Retinal pigment epithelial cell (primary cell): ENCODE results near the gene PRPS1L1.

Source experiments
- DNase-seq: peaks from one replicate; pipeline ENCODE4 v3.0.0-alpha.2; 2010; ENCODE audit warnings: low read depth
- H3K4me3 ChIP-seq: 2 replicates; pipeline ENCODE4 v1.5.1; 2011; ENCODE audit warnings: mild to moderate bottlenecking, low read length, control low read depth, moderate library complexity
- TF ChIP-seq, protein P1 (sequence below): conservative IDR thresholded peaks from 2 replicates; pipeline ENCODE4 v1.5.1; 2011; ENCODE audit warnings: low read depth, low read length, control low read depth, inconsistent platforms

PRPS1L1 gene

DNA sequence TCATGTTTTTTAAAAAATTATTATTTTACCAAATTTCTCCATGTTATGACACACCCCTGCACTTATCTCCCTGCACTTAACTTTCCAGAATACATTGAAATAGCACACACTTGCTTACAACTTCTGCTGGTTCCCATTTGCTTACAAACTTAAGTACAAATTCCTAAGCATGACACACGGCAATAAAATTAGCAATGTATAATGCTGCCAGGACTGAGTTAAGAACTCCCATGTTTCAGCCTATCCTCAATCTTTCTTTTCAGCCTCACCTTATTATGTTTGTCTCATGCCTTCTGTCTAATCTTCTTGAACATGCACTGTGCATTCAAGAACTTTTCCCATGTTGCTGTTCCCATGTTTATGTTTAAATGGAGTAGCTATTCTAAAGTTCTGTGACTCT, 40.8 kb downstream of the PRPS1L1 start:
- H3K4me3 ChIP-seq: no peak overlapping the region
- TF ChIP-seq, protein P1, sequence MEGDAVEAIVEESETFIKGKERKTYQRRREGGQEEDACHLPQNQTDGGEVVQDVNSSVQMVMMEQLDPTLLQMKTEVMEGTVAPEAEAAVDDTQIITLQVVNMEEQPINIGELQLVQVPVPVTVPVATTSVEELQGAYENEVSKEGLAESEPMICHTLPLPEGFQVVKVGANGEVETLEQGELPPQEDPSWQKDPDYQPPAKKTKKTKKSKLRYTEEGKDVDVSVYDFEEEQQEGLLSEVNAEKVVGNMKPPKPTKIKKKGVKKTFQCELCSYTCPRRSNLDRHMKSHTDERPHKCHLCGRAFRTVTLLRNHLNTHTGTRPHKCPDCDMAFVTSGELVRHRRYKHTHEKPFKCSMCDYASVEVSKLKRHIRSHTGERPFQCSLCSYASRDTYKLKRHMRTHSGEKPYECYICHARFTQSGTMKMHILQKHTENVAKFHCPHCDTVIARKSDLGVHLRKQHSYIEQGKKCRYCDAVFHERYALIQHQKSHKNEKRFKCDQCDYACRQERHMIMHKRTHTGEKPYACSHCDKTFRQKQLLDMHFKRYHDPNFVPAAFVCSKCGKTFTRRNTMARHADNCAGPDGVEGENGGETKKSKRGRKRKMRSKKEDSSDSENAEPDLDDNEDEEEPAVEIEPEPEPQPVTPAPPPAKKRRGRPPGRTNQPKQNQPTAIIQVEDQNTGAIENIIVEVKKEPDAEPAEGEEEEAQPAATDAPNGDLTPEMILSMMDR: no peak
- DNase-seq: peak; percentile 92

DNA sequence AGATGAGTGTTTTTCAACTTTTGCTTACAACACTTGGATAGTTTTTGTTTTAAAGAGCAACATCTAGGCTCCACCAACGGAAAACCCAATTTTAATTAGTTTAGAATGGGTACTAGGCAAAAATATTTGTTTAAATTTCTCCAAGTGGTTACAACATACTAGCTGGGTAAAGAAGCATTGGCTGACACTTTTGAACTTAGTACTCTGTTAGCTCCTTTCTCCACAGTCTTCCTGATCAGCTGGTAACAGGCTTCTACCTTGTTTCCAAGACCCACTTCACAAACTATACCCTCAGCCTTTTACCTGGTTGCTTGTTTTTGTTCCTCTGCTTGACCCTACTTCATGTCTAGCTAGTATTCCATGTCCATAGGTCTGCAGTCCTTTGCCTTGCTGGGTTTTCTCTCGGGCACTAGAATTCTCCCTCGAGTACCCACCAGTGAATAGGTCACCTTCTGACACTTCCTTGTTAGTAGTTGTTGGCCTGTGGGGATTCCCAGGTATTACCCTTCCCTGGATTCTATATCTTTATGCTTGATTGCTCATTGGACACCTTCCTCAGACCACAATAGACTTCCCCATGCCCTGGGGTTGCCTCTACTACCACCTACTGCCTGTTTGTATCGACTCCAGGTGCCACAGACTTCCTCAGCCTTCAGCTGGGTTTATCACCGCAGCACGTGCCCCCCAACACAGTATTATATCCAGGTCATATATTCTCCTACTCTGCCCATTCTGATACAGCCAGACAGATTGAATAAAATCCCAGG, 42.0 kb downstream of the PRPS1L1 start:
- TF ChIP-seq, protein P1: no peak
- DNase-seq: no peak
- H3K4me3 ChIP-seq: no peak overlapping the region

DNA sequence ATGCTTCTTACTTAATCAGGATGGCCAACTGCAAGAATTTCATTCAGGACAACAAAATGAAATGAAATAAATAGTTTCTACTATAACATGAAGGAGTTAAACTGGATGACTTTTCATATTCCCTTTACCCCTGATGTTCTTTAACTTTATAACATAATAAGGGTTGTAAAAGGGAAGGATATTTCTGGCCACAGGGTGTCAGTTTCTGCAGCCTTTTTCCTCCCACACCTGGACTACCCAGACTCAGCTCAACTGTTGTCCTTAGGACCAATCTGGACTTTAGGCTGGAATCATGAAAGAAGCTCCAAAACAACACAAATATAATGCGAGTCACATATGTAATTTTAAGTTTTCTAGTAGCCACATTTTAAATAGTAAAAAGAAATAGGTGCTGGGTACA, 43.4 kb downstream of the PRPS1L1 start:
- no peak overlapping the region for H3K4me3 ChIP-seq
- TF ChIP-seq, protein P1: no peak

DNA sequence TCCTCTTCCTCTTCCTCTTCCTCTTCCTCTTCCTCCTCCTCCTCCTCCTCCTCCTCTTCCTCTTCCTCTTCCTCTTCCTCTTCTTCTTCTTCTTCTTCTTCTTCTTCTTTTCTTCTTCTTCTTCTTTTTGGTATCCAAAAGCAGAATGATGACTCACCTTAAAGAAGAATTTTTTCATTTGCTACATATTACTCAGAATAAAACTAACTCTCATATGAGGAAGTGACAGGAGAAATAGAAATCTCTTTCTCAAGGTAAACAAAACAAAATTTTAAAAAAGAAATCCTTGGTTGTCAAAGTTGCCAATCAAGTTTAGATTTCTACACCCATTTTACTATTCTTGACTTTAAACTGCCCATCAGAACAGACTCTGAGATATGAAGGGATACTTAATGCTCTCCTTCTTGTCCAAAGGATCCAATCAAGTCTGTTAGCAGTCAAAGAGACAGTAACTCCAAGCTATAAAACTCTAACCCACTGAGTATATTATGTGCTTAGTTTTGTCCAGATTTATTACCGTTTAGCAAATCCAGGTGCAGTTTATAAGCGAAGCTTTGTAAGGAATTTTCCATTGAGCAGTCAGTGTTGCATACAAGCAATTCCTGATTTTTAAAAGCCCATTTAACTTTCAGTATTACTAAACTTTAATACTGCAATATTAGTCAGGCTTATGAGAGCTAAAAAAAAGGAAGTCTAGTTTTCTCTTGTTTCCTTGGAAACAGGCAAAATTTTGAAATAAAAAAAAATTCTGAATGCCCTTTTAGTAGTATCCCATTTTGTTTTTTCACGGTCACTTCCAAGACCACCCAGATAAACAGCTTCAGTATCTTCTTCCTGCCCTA, 44.2 kb downstream of the PRPS1L1 start:
- no peak for DNase-seq
- H3K4me3 ChIP-seq: no peak overlapping the region
- TF ChIP-seq, protein P1: no peak

More for the DNA sequence above, 43.4 kb downstream of the PRPS1L1 start:
- DNase-seq: no peak

DNA sequence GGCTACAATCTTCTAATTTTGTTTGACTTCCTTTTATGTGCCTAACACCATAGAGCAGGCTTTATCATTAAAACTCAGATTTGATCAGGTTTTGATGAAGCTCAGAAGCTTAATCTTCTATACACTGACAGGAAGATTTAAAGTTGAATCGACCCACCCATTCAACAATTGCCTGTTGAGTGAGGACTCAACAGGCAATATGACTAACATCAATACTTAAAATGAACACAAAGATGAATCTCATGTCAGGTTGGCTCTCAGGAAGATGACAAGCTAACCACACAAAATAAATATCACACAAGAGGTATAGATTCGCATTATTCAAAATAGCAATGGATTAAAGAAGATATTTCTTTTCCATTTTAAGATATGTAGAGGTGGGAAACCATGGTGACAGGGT, 50.7 kb downstream of the PRPS1L1 start:
- TF ChIP-seq, protein P1: no peak
- DNase-seq: no peak
- H3K4me3 ChIP-seq: no peak overlapping the region
